ENCODE data around the gene F2RL3.
A peak's percentile ranks its signal among the peaks of the same experiment; 100 is the strongest.

Gene F2RL3

GRCh38 chr19:16896146-16897028 lies 7.6 kb downstream of the F2RL3 start:
- DNase-seq: no peak

- DNase-seq: peak; percentile 74 to 83
Measured at GRCh38 chr19:16897029-16897855, 8.4 kb downstream of the F2RL3 start.

DNA sequence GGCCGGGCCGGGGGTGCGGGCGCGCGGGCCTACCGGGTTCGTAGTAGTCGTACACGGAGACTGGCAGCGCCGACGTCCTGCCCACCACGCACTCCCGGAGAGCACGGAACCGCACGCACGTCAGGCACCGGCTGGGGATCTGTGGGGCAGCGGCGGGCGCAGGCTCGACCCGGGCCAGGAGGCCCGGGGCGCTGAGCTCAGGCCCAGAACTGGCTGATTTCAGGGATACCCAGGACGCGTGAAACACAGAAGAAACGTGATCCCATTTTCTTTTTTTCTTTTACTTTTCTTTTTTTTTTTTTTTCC lies 9.0 kb downstream of the F2RL3 start:
- DNase-seq: peak; percentile 5 to 18

DNA sequence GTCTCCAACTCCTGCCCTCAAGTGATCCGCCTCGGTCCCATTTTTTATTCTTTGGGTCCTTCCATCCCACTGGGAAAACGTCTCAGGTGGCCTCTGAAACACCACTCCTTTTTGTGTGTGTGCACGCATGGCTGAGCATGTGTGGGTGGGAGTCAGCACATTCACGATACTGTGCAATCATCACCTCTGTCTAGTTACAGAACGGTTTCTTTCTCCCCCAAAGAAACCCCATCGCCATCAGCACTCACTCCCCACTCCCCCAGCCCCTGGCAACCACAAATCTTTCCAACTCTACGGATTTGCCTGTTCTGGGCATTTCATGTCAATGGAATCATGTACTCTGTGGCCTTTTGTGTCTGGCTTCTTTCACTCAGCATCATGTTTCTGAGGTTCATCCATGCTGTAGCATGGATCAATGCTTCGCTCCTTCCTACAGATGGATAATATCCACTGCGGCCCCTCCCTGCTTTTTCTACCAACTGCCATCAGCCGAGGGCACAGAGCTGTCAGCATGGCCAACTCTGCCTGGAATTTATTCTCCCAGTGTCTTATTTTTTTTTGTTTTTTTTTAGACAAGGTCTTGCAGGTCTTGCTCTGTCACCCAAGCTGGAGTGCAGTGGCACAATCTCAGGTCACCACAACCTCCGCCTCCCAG lies 9.7 kb downstream of the F2RL3 start:
- no peak for DNase-seq

- peak; percentile 34 to 57 for DNase-seq
Measured at GRCh38 chr19:16899566-16900075, 10.8 kb downstream of the F2RL3 start.

GRCh38 chr19:16901491-16902175 lies 12.8 kb downstream of the F2RL3 start:
- no peak for DNase-seq

GRCh38 chr19:16902545-16902944 lies 13.7 kb downstream of the F2RL3 start:
- no peak for DNase-seq

GRCh38 chr19:16903347-16903746 lies 14.5 kb downstream of the F2RL3 start:
- DNase-seq: no peak

DNA sequence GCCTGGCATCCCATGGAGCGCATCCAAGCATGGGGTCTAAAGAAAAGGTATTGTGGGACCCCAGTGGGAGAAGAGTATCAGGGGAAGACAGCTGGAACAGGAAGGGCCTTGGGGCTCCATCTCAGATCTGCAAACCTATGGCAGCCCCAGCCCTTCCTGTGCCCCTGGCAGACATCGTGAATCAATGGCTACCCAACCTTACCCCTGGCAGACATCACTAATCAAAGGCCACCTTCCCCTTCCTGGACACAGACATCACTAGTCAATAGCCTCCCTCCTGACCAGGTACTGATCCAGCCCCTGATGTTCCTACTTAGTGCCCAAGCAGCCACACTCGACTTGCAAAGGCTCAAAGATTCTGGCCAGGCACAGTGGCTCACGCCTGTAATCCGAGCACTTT lies 15.8 kb downstream of the F2RL3 start:
- DNase-seq: no peak

DNA sequence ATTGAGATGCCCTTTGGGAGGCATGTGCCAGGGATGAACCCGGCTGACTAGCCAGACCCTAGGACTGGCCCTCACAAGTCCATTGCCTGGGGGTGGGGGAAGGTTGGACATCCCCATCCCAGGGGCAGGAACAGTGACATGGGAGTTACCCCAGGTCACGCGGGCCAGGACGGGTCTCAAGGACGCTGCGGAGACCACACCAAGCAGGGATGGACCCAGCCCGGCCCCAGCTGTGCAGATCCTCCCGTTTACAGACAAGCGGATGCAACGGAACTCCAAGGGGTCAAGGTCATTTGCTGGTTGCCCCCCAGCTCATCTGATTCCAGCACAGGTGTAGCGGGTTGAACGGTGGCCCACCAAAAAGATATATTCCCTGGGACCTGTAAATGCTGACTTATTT lies 20.0 kb downstream of the F2RL3 start:
- DNase-seq: no peak

DNA sequence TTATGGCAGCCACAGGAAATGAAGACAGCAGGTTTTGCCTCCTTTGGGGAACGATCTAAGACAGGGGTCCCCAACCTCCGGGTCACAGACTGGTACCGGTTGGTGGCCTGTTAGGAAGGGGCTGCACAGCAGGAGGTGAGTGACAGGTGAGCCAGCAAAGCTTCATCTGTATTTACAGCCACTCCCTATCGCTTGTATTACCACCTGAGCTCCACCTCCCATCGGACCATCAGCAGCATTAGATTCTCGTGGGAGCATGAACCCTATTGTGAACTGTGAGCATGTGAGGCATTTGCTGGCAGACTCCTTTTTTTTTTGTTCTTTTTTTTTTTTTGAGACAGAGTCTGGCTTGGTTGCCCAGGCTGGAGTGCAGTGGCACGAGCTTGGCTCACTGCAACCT lies 22.2 kb downstream of the F2RL3 start:
- DNase-seq: no peak

- no peak for DNase-seq
Measured at GRCh38 chr19:16912780-16913179, 24.0 kb downstream of the F2RL3 start.

DNA sequence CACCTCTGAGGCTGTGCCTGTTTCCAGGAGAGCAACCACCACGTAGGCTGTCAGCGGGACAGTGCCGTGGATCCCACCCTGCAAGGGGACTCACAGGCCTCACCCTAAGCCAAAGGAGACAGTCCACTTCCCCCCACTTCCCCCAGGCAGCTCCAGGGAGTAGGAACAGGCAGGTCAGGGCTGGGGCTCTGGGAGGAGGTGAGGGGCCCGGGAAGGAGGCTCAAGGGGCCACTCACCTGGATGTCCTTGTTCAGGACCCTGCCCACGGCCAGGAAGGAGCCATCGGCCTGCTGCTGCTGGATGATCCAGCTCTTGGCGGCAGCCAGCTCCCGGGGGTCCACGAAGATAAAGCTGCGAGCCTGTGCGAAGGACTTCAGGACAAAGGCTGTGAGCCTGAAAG lies 25.6 kb downstream of the F2RL3 start:
- no peak for DNase-seq

DNA sequence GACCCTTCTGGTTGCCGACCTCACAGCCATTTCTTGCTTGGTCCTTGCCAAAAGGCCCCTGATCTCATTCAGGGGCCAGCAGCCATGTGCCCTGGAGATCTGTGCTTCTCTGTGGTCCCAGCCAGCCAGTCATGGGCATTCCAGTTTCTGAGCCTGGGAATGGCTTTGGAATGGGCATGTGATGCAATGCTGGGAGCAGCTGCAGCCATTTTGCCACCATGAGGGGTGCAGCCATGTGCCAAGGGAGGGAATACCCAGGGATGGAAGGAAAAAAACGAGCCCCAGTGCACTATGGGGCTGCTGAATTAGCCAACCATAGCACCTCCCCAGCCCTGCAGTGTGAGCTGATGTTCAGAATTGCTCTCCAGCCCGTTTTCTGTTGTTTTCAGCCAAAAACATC lies 26.3 kb downstream of the F2RL3 start:
- no peak for DNase-seq

- DNase-seq: no peak
Measured at GRCh38 chr19:16915734-16916133, 26.9 kb downstream of the F2RL3 start.

GRCh38 chr19:16917401-16917800 lies 28.6 kb downstream of the F2RL3 start:
- DNase-seq: no peak

GRCh38 chr19:16919496-16919895 lies 30.7 kb downstream of the F2RL3 start:
- no peak for DNase-seq

DNA sequence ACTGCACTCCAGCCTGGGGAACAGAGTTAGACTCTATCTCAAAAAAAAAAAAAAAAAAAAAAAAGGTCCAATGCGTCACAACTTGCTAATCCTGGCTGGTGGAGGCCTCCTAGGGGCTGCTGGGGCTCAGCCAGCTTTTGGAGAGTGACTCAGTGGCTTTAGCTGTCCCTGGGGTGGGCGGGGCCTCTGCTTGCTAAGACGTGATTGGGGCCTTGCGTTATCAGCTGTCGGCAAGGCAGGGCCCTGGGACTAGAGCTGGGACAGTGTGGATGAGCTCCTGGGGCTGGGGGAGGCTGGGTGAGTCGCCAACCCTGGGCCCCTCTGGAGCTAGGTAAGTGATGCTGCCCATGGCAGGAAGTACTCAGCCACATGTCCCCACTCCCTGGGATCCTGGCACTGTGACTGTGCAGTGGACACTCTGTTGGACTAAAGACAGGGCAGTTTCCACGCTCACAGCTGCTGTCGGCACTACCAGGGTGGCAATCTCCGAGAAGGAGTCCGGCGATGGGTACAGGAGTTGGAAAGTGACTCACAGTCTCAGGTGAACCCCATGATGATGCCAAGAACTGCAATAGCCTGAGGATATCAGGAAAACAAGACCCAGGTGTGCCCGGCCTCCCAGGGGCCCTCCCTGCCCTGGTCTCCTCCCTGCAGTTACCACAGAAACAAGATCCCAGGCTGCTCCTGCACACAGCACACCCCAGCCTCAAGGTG lies 32.2 kb downstream of the F2RL3 start:
- no peak for DNase-seq

DNA sequence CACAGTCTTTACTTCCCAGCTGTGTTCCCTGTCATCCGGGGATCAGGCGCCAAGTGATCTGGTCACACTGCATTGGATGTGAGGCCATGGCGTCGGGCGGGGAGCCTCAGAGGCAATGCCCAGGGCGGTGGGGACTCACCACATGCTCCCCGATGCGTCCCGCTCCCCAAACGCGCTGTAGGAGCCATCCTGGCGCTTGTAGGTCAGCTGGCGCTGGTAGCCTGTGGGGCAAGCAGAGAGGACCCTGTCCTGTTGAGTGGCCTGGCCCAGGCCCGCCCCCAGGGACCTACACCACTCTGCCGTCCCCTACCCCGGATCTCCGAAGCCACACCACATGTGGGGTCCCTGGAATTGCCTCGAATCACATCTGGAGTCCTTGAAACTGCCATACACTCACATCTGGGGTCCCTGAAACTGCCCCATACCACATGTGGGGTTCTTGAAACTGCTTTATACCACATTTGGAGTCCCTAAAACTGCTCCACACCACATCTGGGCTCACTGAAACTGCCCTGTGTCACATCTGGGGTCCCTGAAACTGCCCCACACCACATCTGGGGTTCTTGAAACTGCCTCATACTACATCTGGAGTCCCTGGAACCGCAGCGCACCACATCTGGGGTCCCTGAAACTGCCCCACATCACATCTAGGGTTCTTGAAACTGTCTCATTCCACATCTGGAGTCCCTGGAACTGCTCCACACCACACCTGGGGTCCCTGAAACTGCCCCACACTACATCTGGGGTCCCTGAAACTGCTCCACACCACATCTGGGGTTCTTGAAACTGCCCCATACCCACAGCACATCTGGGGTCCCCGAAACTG lies 33.2 kb downstream of the F2RL3 start:
- DNase-seq: no peak

DNA sequence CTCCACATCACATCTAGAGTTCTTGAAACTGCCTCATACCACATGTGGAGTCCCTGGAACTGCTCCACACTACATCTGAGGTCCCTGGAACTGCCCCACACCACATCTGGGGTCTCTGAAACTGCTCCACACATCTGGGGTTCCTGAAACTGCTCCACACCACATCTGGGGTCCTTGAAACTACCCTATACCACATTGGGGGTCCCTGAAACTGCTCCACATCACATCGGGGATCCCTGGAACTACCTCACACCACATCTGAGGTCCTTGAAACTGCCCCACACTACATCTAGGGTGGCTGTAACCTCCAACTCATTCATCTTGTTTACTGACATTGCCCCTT lies 33.8 kb downstream of the F2RL3 start:
- no peak for DNase-seq

- DNase-seq: no peak
Measured at GRCh38 chr19:16922949-16923348, 34.1 kb downstream of the F2RL3 start.
